ENCODE data around the gene CCL7.

The CCL7 gene

DNA sequence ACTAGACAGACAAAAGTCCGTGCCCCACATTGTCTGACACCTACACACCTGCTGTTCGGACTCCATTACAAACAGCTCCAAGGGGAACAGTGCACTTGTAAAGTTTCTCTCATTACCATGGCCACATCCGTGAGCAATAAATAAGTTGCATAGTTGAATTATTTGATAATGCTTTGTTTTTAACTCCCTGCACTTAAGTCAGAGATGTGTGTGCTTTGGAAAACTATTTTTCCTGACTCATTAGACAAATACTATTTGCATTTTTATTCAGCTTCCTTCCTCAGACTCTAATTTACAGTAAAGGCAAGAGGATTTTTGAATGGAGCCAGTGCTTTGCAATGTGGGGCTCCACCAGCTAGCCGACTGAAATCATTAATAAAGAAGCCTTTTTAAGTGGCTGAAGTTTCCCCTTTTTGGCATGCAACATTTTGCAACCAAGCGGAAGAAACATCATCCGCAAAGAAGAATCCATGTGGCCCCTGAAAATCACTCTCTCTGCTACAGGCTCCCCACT, 21.5 kb upstream of the CCL7 start:
- DNase-seq: no peak

DNA sequence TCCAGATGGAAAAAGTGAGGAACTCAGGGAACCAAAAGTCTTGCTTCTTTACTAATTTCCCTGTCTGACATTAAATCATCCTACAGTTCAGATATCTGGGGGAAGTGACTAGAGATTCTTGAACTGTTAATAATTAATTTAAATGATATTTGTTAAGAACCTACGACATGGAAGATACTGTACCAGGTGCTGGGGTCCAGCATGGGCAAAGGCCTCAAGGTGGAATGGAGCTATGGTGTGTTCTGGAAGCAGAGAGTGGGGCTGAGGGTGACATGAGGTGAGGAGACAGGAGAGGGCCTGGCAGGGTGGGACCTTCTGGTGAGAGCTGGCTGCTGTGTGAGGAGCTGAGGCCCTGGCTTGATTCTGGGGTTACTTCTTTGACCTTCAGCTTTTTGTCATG, 21.0 kb upstream of the CCL7 start:
- DNase-seq: no peak

DNA sequence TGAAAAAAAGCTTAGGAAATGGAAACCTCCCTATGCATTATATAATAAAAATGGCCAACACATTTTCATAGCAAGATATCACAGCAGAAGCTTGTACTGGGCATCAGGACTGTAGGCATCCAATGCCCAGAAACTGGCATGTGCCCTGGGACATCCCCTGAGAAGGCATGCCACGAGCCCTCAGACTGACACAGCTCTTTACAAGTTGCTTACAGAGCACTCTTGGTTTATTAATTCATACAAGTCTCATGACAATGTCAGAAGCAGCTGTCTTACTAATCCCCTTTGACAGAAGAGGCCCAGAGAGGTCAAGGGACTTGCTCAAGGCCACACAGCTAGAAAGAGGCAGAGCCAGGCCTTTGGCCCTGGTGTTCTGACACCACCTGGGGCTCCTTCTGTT, 20.5 kb upstream of the CCL7 start:
- no peak for DNase-seq

DNA sequence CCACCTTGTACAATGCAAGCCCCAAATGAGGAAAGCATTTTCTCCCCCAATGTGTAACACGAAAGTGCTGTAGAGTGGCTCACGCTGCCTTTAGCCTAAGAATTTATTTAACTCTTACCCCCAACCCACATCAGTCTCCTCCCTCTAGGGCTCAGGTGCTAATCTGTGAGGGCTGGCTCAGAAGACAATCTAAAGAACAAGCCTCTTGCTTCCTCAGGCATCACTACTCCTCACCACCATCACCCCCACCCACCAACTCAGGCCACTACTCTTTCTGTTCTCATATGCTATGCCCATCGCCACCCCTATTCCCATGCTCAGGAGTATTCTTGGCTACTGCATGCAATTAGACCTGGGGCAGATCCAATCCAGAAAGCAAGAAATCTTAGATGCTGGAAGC, 18.8 kb upstream of the CCL7 start:
- no peak for DNase-seq

DNA sequence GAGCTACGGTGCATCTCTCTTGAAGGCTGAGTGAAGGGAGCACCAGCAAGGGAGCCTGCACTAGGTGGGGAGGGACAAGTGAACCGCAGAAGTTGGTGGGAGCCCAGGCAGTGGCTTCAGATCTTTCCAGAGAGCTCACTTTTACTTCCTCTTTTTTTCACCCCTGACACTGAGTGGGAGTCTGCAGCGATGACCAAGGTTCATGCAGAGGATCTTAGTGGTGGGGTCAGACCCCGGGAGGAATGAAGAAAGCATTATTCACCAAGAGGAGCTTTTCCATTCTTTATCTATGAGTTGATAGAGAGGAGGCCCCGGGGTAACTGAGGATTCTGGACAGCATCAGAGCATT, 18.0 kb upstream of the CCL7 start:
- DNase-seq: no peak

DNA sequence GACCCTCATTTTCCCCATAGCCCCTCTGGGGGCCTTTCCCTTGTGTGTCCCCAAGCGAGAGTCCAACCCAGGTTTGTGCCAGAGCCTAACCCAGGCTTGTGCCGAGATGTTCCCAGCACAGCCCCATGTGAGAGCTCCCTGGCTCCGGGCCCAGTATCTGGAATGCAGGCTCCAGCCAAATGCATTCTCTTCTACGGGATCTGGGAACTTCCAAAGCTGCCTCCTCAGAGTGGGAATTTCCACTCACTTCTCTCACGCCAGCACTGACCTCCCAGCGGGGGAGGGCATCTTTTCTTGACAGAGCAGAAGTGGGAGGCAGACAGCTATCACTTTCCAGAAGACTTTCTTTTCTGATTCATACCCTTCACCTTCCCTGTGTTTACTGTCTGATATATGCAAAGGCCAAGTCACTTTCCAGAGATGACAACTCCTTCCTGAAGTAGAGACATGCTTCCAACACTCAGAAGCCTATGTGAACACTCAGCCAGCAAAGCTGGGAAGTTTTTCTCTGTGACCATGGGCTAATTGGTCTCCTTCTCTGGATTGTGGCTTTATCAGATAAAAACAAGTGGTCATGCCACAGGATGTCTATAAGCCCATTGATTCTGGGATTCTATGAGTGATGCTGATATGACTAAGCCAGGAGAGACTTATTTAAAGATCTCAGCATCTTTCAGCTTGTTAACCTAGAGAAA, 17.4 kb upstream of the CCL7 start:
- no peak for DNase-seq

DNA sequence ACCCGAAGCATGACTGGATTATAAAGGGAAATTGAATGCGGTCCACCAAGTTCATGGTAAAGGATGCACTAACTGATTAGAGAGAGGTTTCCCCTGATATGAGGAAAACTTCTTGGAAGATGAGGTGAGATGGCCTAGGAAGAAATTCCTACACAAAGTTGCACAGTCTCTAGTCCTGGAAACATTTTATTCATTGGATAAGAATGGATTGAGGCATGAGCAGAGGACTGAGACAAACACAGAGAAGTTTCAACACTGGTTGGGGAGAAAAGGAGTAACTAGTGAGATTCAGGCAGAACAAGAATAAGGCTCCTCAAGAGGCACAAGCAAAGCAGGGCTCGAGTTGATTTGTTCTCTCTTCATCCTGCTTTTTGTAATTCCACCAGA, 16.9 kb upstream of the CCL7 start:
- no peak for DNase-seq

DNA sequence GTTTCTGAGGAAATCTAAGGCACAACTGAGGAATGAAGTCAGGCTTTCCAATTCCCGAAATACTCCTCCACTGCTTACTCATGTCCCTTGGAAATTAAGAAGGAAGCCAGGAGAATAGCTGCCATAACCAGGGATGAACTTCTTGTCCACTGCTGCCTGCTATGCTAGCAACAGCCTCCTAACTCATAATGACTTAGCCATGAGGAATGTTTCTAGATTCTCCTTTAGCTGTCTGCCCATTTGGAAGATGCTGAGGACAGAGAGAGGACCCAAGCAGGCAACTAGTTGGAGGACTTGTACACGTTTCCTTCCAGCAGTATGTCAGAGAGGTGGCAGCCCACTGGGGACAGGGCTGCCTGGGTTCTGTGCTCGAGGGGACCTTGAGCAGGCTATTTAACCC, 15.9 kb upstream of the CCL7 start:
- no peak for DNase-seq

DNA sequence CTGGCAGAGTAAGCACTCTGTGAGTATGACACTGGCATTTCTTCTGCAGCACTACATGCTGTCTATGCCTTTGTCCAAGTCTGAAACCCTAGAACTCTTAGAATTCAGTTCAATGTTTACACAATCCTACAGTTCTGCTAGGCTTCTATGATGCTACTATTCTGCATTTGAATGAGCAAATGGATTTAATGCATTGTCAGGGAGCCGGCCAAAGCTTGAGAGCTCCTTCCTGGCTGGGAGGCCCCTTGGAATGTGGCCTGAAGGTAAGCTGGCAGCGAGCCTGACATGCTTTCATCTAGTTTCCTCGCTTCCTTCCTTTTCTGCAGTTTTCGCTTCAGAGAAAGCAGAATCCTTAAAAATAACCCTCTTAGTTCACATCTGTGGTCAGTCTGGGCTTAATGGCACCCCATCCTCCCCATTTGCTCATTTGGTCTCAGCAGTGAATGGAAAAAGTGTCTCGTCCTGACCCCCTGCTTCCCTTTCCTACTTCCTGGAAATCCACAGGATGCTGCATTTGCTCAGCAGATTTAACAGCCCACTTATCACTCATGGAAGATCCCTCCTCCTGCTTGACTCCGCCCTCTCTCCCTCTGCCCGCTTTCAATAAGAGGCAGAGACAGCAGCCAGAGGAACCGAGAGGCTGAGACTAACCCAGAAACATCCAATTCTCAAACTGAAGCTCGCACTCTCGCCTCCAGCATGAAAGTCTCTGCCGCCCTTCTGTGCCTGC, 15.2 kb upstream of the CCL7 start, which contains the start of gene CCL2:
CCL2 (plus strand) TSS at position 635 of the 730 bp plus-strand sequence; CDS start at position 700, 65 bp downstream.
- DNase-seq: no peak

DNA sequence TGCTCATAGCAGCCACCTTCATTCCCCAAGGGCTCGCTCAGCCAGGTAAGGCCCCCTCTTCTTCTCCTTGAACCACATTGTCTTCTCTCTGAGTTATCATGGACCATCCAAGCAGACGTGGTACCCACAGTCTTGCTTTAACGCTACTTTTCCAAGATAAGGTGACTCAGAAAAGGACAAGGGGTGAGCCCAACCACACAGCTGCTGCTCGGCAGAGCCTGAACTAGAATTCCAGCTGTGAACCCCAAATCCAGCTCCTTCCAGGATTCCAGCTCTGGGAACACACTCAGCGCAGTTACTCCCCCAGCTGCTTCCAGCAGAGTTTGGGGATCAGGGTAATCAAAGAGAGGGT, 14.7 kb upstream of the CCL7 start:
- no peak for DNase-seq

DNA sequence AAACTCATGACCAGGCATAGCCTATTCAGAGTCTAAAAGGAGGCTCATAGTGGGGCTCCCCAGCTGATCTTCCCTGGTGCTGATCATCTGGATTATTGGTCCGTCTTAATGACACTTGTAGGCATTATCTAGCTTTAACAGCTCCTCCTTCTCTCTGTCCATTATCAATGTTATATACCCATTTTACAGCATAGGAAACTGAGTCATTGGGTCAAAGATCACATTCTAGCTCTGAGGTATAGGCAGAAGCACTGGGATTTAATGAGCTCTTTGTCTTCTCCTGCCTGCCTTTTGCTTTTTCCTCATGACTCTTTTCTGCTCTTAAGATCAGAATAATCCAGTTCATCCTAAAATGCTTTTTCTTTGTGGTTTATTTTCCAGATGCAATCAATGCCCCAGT, 14.2 kb upstream of the CCL7 start:
- no peak for DNase-seq

DNA sequence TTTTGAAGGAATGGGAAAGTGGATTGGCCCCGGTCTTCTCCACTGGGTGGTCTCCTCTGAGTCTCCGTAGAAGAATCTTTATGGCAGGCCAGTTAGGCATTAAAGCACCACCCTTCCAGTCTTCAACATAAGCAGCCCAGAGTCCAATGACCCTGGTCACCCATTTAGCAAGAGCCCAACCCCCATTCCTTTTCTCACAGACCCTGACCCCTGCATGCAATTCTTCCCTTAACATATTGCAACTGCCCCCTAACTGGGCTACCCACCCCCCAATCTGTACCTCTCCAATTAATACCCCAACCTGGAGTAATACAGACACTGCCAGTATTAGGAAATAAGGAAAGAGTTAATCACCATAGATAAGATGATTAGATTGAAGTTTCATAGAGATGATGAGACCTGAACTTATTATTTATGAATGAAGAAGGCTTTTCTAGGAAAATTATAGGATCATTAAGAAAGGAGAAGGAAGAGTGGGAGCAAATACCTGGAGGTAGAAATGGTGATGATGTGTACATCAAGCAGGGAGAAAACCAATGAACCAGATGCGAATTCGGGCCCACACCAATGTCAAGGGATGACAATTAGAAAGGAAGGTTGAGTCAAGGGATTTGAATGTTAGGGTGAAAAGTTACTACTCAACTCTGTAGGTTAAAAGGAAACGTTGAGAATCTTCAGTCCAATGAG, 12.6 kb upstream of the CCL7 start:
- no peak for DNase-seq

DNA sequence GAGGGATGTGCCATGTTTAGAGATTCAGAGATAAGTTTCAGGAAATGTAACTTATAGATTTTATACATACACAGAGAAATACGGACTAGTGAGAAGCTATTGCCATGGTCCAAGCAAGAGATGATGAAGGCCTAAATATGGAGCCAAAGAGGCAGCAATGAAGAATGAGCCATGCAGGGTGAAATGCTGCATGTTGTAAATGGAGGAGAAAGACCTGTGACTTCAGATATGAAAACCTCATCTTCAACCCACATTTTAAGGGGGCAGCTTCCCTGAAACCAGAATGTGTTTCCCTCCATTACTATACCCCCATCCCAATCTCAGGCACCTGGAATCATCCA, 12.1 kb upstream of the CCL7 start:
- no peak for DNase-seq

DNA sequence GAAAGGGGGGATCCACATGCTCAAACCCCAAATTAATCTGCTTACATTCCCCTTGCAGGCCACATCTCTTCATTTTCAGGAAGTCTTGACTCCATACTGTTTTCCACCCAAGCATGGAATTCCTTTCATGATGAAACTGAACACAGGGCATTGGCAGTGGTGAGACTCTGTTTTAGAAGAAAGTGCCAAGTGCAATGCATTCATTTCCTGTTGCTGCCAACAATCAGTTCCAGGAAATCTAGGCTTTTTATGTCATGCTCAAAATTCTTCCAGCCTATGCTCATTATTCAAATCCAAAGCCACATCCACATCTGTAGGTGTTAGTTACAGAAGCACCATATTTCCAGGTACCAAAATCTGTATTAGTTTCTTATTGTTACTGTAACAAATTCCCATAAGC, 10.9 kb upstream of the CCL7 start:
- no peak for DNase-seq

DNA sequence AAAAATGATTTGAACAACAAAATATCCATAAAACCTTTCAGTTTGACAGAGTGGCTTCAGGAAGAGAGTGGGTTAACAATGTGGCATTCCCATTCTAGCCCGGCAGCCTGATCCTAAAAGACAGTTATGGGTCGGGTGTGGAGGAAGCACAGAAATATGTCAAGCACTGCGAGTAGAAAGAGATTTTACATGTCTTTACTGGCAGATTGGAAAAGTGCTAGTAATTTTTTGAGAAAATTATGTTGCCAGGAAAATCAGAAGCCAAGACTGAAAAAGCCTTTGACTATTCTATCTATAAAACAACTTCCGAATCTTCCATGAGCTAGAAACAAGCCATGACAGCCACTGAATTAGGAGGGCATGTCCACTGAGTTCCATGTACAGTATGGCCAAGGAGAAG, 9.2 kb upstream of the CCL7 start:
- DNase-seq: no peak

DNA sequence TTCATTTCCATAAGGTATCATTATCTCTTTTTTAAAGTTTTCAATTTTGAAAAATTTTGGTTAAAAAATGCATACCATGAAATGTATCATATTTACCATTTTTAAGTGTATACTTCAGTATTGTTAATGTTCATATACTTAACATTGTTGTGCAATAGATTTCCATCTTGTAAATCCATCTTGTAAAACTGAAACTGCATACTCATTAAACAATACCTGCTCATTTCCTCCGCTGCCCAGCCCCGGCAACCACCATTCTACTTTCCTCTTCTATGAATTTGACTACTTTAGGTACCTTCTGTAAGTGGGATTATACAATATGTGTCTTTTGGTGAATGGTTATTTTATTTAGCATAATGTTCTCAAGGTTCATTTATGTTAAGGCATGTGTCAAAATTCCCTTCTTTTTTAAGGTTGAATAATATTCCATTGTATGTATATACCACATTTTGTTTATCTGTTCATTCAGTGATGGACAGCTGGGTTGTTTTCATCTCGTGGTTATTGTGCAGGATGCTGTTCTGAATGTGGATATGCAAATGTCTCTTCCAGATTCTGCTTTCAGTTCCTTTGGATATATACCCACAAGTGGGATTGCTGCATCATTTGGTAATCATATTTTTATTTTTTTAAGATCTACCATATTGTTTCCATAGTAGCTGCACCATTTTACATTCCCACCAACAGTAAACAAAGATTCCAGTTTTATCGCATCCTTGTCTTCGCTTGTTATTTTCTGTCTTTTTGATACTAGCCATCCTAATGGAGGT, 8.3 kb upstream of the CCL7 start:
- DNase-seq: no peak

DNA sequence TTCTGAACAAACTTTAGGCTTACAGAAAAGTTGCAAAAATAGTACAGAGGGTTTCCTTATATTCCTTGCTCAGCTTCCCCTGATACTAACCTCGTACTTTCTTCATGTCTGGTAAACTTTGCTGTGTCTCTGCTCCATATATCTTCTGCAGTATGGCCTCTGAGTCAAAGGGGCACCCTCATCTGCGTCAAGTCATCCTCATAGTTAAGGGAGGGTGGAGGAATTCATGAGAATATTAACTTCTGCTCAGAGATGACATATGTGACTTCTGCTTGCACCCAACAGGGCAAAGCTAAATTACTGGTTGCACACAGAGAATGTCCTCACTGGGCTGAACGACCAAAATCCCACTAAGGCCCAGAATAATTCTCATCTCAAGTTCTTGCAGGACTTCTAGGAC, 4.3 kb upstream of the CCL7 start:
- no peak for DNase-seq

DNA sequence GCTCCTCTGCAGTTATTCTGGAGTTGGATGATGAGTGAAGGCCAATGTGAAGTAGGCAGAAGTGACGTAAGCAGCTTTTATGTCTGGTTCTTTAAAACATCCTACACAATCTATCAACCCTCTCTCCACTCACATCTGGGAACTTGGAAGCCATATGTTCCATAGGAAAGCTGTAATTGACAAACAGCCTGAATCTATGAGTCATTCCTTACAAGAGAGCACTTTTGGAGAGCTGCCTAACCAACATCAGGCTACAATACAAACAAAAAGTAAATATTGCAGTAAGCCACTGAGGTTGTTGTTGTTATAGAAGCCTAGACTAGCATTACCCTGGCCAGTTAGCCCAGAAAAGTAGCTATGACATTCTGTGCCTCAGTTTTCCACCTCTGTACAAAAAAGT, 5.9 kb downstream of the CCL7 start:
- DNase-seq: no peak

DNA sequence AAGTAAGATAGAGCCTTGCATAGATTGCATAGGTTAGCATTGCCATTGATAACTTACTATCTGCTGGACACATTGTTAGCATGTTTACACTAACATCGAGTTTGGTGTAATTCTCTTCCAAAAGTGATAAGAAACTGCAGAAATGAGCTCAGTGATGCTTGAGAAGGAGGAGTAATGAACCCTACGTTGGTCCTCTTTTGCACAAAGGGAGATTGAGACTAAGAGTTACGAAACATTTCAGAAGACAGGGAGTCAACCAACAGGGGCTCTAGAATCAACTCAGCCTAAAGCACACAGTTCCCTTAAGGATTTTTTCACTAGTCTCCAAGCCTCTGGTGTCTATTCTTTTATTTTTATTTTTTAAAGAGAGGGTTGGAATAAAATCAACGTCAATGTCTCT, 6.8 kb downstream of the CCL7 start:
- no peak for DNase-seq

DNA sequence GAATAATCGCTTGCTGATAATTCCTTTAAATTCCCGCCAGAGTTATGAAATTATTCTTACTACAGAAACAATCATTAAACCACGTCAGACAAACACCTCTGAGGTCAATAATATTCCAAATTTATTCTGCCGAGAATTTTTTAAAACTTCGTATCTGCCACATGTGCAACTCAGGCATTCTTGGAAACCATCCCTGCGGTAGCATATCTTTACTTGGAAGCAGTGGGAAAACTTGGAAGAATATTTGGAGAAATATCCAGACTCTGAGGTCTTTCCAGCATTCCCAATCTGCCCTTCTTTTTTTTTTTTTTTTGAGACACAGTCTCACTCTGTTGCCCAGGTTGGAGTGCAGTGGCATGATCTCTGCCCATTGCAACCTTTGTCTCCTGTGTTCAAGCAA, 13.6 kb downstream of the CCL7 start:
- DNase-seq: no peak

DNA sequence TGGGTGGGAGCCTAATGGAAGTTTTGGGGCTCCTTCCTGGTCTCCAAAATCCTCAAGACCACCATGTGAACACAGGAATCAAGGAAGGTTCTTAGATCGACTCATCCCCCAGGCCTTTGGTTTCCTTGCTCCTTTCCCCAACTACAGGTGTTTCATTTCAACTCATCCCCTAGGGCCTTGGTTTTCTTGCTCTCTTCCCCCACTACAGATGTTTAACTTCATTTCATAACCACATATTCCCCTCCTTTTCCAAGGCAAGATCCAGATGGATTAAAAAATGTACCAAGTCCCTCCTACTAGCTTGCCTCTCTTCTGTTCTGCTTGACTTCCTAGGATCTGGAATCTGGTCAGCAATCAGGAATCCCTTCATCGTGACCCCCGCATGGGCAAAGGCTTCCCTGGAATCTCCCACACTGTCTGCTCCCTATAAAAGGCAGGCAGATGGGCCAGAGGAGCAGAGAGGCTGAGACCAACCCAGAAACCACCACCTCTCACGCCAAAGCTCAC, 15.3 kb downstream of the CCL7 start, which contains the start of gene CCL11:
CCL11 (plus strand) TSS at position 457 of the 507 bp plus-strand sequence. CDS start 67 bp downstream, outside the sequence.
- no peak for DNase-seq

DNA sequence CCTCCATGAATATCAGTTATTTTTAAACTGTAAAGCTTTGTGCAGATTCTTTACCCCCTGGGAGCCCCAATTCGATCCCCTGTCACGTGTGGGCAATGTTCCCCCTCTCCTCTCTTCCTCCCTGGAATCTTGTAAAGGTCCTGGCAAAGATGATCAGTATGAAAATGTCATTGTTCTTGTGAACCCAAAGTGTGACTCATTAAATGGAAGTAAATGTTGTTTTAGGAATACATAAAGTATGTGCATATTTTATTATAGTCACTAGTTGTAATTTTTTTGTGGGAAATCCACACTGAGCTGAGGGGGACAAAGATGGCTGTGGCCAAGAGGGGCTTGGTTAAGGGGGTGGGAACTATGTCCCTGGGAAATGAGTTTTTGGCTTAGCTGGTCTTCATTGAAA, 17.9 kb downstream of the CCL7 start:
- DNase-seq: no peak

DNA sequence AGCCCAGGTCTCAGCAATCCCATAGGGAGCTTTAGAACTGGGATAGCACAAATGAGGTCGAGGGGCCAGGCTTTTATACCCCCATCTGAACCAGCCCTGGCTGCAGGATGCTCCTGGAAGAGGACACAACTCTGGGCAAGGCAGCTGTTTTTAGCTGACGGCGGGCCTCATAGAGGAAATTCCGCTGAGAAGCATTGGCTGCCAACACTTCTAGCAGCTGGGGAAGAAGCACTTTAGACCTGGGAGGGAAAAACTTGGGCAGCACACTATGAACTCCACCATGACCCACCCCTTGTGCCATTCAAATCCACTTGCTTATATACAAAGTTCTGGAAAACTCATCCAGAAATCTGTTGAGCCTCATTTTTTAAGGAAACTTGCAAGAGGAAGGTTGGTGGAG, 20.6 kb downstream of the CCL7 start:
- no peak for DNase-seq

Measured in activated CD8-positive, alpha-beta memory T cell treated with anti-CD3 and anti-CD28 coated beads for 24 hours (primary cell).